ENCODE measurements around the gene FKBP10.

Gene FKBP10

DNA sequence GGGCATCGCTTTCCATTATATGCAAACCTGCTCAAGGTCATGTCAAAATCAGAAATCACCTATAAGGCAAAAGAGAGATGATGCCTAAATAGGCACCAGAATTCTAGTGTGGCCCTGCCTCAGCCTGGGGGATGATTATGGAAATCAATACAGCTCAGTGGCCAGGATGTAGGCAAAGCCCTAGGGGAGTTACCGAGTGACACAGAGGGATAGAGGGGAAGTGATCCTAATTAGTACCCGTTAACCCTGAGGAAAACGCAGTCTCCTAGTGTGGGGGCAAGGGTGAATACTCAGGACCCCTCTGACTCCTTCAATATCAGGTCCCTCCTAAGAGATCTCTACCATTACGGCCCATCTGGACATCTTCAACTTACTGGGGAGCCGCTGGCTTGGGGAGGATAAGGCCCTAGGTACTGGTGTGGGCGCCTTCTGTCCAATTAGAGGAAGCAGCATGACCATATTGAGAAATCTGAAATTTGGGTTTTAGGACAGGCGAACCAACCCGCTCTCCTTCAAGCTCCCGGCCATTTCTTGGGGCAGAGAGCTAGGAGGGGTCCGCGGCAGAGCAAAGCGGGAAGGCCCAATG is 22.5 kb downstream of the FKBP10 start:
- no peaks in the 10 kb centered on the region for H3K27me3 ChIP-seq (ENCODE audit: insufficient read depth, low read length, poor library complexity, severe bottlenecking)
- H2AFZ ChIP-seq (ENCODE audit: low read length) = peak overlapping the region; percentile 99
- no peaks in the 10 kb centered on the region for H3K9me2 ChIP-seq (replicated peaks; ENCODE audit: low read depth, low read length)
- no peaks in the 10 kb centered on the region for H3K9me3 ChIP-seq (ENCODE audit: insufficient read depth, low read depth, low read length)
- H3K4me3 ChIP-seq (ENCODE audit: low read length, poor library complexity, severe bottlenecking) = peak overlapping the region; percentile 82
- peaks cover 8% of the 10 kb centered on the region for H3K4me1 ChIP-seq (ENCODE audit: insufficient read depth, low read length, poor library complexity, severe bottlenecking)
- H4K20me1 ChIP-seq (ENCODE audit: insufficient read depth, low read length, poor library complexity, severe bottlenecking) = no peaks in the 10 kb centered on the region
- no peaks in the 10 kb centered on the region for H3F3A ChIP-seq (ENCODE audit: low read depth)
- H3K4me2 ChIP-seq (ENCODE audit: low read depth, low read length, poor library complexity, severe bottlenecking) = peak overlapping the region; percentile 84
- H3K79me2 ChIP-seq (ENCODE audit: insufficient read depth, low read length) = peaks cover 10% of the 10 kb centered on the region; the same call in 1 of the 2 replicates
- H3K36me3 ChIP-seq (ENCODE audit: insufficient read depth, low read length) = no peaks in the 10 kb centered on the region
- TF ChIP-seq CTCF (conservative IDR thresholded peaks at IDR 0.05; ENCODE audit: low read length) (no peak), EZH2phosphoT487 (IDR thresholded peaks at IDR 0.05; ENCODE audit: borderline replicate concordance) (no peak)
- H3K9ac ChIP-seq (ENCODE audit: low read depth, low read length, poor library complexity, severe bottlenecking) = peak overlapping the region; percentile 83

- no peak for TF ChIP-seq CTCF (conservative IDR thresholded peaks at IDR 0.05; ENCODE audit: low read length)
- no peak for TF ChIP-seq EZH2phosphoT487 (IDR thresholded peaks at IDR 0.05; ENCODE audit: borderline replicate concordance)
- Histone ChIP-seq H3K9me2 (replicated peaks; ENCODE audit: low read depth, low read length) (no peaks in the 10 kb centered on the region), H3K4me3 (ENCODE audit: low read length, poor library complexity, severe bottlenecking) (peak within 1 kb of the TSS; percentile 82), H3K27me3 (ENCODE audit: insufficient read depth, low read length, poor library complexity, severe bottlenecking) (no peaks in the 10 kb centered on the region), H3K9ac (ENCODE audit: low read depth, low read length, poor library complexity, severe bottlenecking) (peak within 1 kb of the TSS; percentile 83), H3K36me3 (ENCODE audit: insufficient read depth, low read length) (no peaks in the 10 kb centered on the region), H3K9me3 (ENCODE audit: insufficient read depth, low read depth, low read length) (no peaks in the 10 kb centered on the region), H3K4me1 (ENCODE audit: insufficient read depth, low read length, poor library complexity, severe bottlenecking) (peaks cover 8% of the 10 kb centered on the region), H3F3A (ENCODE audit: low read depth) (no peaks in the 10 kb centered on the region), H3K79me2 (ENCODE audit: insufficient read depth, low read length) (peaks cover 10% of the 10 kb centered on the region; the same call in 1 of the 2 replicates), H3K4me2 (ENCODE audit: low read depth, low read length, poor library complexity, severe bottlenecking) (peak within 1 kb of the TSS; percentile 84), H4K20me1 (ENCODE audit: insufficient read depth, low read length, poor library complexity, severe bottlenecking) (no peaks in the 10 kb centered on the region), H2AFZ (ENCODE audit: low read length) (peak within 1 kb of the TSS; percentile 99)
These were observed 23.2 kb downstream of the FKBP10 start, which contains the start of gene NT5C3B for GRCh38 chr17:41835800-41836549. TSS of gene NT5C3B (minus strand) at chr17:41836232. CDS start at chr17:41836193, 39 bp downstream.

- no peaks in the 10 kb centered on the region for H3K9me2 ChIP-seq (replicated peaks; ENCODE audit: low read depth, low read length)
- no peaks in the 10 kb centered on the region for H3F3A ChIP-seq (ENCODE audit: low read depth)
- peak overlapping the region; percentile 84 for H3K4me2 ChIP-seq (ENCODE audit: low read depth, low read length, poor library complexity, severe bottlenecking)
- no peaks in the 10 kb centered on the region for H4K20me1 ChIP-seq (ENCODE audit: insufficient read depth, low read length, poor library complexity, severe bottlenecking)
- peak overlapping the region; percentile 99 for H2AFZ ChIP-seq (ENCODE audit: low read length)
- no peak for TF ChIP-seq CTCF (conservative IDR thresholded peaks at IDR 0.05; ENCODE audit: low read length)
- no peak for TF ChIP-seq EZH2phosphoT487 (IDR thresholded peaks at IDR 0.05; ENCODE audit: borderline replicate concordance)
- H3K27me3 ChIP-seq (ENCODE audit: insufficient read depth, low read length, poor library complexity, severe bottlenecking) = no peaks in the 10 kb centered on the region
- peaks cover 8% of the 10 kb centered on the region for H3K4me1 ChIP-seq (ENCODE audit: insufficient read depth, low read length, poor library complexity, severe bottlenecking)
- H3K9me3 ChIP-seq (ENCODE audit: insufficient read depth, low read depth, low read length) = no peaks in the 10 kb centered on the region
- no peaks in the 10 kb centered on the region for H3K36me3 ChIP-seq (ENCODE audit: insufficient read depth, low read length)
- peaks cover 10% of the 10 kb centered on the region; the same call in 1 of the 2 replicates for H3K79me2 ChIP-seq (ENCODE audit: insufficient read depth, low read length)
- H3K9ac ChIP-seq (ENCODE audit: low read depth, low read length, poor library complexity, severe bottlenecking) = peak overlapping the region; percentile 83
- H3K4me3 ChIP-seq (ENCODE audit: low read length, poor library complexity, severe bottlenecking) = peak overlapping the region; percentile 82
These were observed 23.9 kb downstream of the FKBP10 start for GRCh38 chr17:41836550-41837196.
